Lung (tissue), 12 donors: ENCODE data around the gene STUM. TPM values are rescaled to one million over a fixed set of nuclear protein-coding genes. Genes with fewer than 3 reads are reported as not detected.

Experiments
- ATAC-seq: fragments of 200-7000 bp; cut with Tn5 transposase; one replicate; pipeline ENCODE4 v1.9.1; 2020; ENCODE audit warnings: moderate number of reproducible peaks; ENCODE audit not compliant: insufficient read depth, low FRiP score
- DNase-seq, 3 donors: peaks; one replicate each; pipeline ENCODE4 v3.0.0-alpha.2; 2013 to 2017
- H3K27ac ChIP-seq, 2 donors: one replicate each; pipeline ENCODE4 v1.5.1; 2013; ENCODE audit warnings: mild to moderate bottlenecking in 2 of 2, moderate library complexity in 2 of 2, control low read depth in 1 of 2, inconsistent platforms in 1 of 2, low read depth in 1 of 2, low read length in 1 of 2
- H3K27me3 ChIP-seq, 3 donors: one replicate each; pipeline ENCODE4 v1.5.1; 2013; ENCODE audit warnings: low read length in 2 of 3; ENCODE audit not compliant: control insufficient read depth in 3 of 3, insufficient read depth in 3 of 3
- H3K36me3 ChIP-seq, 4 donors: one replicate each; pipeline ENCODE4 v1.5.1; 2013; ENCODE audit warnings: low read length in 4 of 4, mild to moderate bottlenecking in 1 of 4, moderate library complexity in 1 of 4; ENCODE audit not compliant: control insufficient read depth in 4 of 4, insufficient read depth in 4 of 4
- H3K4me1 ChIP-seq, 5 donors: one replicate each; pipeline ENCODE4 v1.5.1; 2013; ENCODE audit warnings: low read length in 5 of 5, mild to moderate bottlenecking in 2 of 5, moderate library complexity in 1 of 5; ENCODE audit not compliant: control insufficient read depth in 5 of 5, insufficient read depth in 5 of 5
- H3K4me3 ChIP-seq: one replicate; pipeline ENCODE4 v1.5.1; 2013; ENCODE audit warnings: mild to moderate bottlenecking, control low read depth, moderate library complexity
- H3K9ac ChIP-seq, 2 donors: one replicate each; pipeline ENCODE4 v1.5.1; 2013; ENCODE audit warnings: low read length in 2 of 2, control low read depth in 1 of 2; ENCODE audit not compliant: insufficient read depth in 1 of 2
- H3K9me3 ChIP-seq, 4 donors: one replicate each; pipeline ENCODE4 v1.5.1; 2013; ENCODE audit warnings: low read length in 3 of 4, mild to moderate bottlenecking in 1 of 4, moderate library complexity in 1 of 4; ENCODE audit not compliant: control insufficient read depth in 4 of 4, insufficient read depth in 3 of 4
- CTCF ChIP-seq: IDR thresholded peaks from 2 replicates; pipeline ENCODE4 v1.5.1; 2012; ENCODE audit warnings: mild to moderate bottlenecking; ENCODE audit errors: control extremely low read depth, extremely low read depth
- WGBS, 2 donors: extraction: QIAGEN DNeasy Blood & Tissue Kit; methylation state at CpG; one replicate each; pipeline ENCODE4 v1.1.7; 2013; 5-methylcytosine and 5-hydroxymethylcytosine counted together
- polyA plus RNA-seq, 2 donors: library from polyadenylated mRNA; stranded (reverse); fragments of 200-250 nt; gene quantifications; one replicate each; pipeline ENCODE4 v1.2.1, GENCODE V29; 2013
- total RNA-seq, 2 donors: library from RNA; depleted of rRNA in 1 of 2; stranded (reverse); fragments of >200 nt in 1 of 2; gene quantifications; one replicate each; pipeline ENCODE4 v1.2.1, GENCODE V29; 2014 to 2021
- donor health status: control.
- donor health status: control.
- donor health status: Bipolar disorder and iron deficiency.
- donor health status: healthy.
- donor health status: DM: yes; HTN: yes; CAD: no.

Gene STUM
- total and polyA plus RNA-seq, 4 donors: 0.09 to 0.58 (median 0.48) TPM

DNA sequence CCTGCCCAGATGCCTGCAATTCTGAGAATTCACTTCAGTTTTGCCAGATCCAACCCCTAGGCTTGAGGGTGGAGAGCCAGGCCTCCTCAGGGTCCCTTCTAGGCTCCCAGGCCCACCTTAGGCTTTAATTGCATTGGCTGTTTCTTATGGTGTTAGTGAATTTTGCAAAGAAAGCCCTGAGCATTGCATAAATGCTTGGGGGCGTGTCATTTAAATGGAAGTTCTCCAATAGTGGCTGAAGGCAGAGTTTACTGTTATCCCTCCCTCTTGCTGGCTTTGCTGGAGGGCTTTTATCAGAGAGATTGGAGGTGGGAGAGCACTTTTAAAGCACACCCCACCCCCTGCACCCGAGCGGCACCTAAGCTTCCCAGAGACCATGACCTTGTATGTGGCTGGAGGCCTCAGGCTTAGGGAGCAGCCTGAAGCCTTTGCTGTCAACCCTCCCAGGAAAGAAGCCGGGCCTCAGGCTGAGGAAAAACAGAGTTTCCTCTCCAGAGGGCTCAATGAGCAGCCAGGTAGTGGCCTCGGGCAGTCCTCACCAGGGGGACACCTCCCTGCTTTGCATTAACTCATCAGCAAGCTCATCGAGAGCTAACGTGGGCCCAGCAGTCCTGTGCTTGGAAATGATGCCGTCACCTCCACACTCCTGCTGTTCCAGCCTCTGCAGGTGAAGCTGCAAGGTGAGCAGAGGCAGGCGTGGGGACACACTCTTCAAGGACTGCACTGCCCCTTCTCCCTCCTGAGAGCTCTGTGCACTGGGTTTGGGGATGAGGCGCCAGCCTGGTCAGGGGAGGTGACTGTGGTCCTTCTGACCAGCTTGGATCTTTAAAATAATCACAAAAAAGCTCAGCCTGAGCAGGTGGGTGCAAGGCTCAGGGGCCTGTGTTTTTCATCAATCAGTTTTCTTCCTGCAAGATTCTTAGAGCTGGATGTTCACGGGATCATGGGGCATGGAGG is 58.0 kb downstream of the STUM start:
- no peak for TF ChIP-seq CTCF
- ATAC-seq: no peak

GRCh38 chr1:226607268-226607660 is 58.7 kb downstream of the STUM start:
- peaks cover 0 to 31% (median 8%) of the 10 kb centered on the region in 5 donors for H3K4me1 ChIP-seq
- 96 to 97% methylated on average over 12 of the region's 12 CpGs for WGBS, 2 donors
- DNase-seq: no peak

More for the DNA sequence above, 58.0 kb downstream of the STUM start:
- peak in 2 of 3 donors; percentile 51 to 65 for DNase-seq
- Histone ChIP-seq H3K9ac (no peak overlapping the region), H3K4me1 (peaks cover 0 to 32% (median 10%) of the 10 kb centered on the region in 5 donors), H3K4me3 (no peak overlapping the region), H3K9me3 (no peaks in the 10 kb centered on the region), H3K27ac (no peak overlapping the region), H3K36me3 (no peaks in the 10 kb centered on the region), H3K27me3 (no peaks in the 10 kb centered on the region)
- 89 to 91% methylated on average over 11 of the region's 11 CpGs for WGBS, 2 donors

DNA sequence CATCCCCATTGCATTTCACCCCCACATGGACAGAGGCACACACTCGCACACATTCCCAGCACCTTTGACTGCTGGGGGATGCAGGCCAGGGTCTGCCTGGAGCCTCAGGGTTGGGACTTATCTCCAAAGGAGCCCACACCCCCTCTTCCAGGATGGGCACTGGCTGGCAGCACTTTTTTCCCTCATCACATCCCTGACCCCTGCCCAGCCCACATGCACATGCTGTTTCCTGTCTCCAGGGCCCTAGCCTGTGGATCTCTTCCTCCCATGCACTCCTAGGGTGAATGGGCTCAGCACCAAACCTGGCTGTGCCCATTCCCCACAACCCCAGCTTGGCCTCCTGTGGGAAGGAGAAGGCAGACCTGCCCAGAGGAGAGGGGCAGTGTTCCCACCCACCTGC is 59.3 kb downstream of the STUM start:
- H3K4me1 ChIP-seq: peaks cover 0 to 25% (median 3%) of the 10 kb centered on the region in 5 donors
- TF ChIP-seq CTCF: no peak
- H3K9ac ChIP-seq: no peak overlapping the region
- H3K27me3 ChIP-seq: no peaks in the 10 kb centered on the region
- 95 to 100% methylated on average over 1 of the region's 1 CpG for WGBS, 2 donors
- H3K4me3 ChIP-seq: no peak overlapping the region
- no peaks in the 10 kb centered on the region for H3K36me3 ChIP-seq
- no peak overlapping the region for H3K27ac ChIP-seq
- no peak for ATAC-seq
- no peak for DNase-seq
- no peaks in the 10 kb centered on the region for H3K9me3 ChIP-seq

More at GRCh38 chr1:226607268-226607660, 58.7 kb downstream of the STUM start:
- no peak for ATAC-seq
- H3K9ac ChIP-seq: no peak overlapping the region
- H3K36me3 ChIP-seq: no peaks in the 10 kb centered on the region
- TF ChIP-seq CTCF: no peak
- H3K27me3 ChIP-seq: no peaks in the 10 kb centered on the region
- no peaks in the 10 kb centered on the region for H3K9me3 ChIP-seq
- H3K4me3 ChIP-seq: no peak overlapping the region
- H3K27ac ChIP-seq: no peak overlapping the region
